HG03064 (cell line): Measurements from ENCODE around the gene RTN1.

ENCODE experiments used
- ATAC-seq: cut with Tn5 transposase; IDR thresholded peaks from one replicate; pipeline ENCODE4 v1.9.1; 2021; ENCODE audit warnings: low read depth; ENCODE audit not compliant: unreplicated experiment

Gene RTN1

DNA sequence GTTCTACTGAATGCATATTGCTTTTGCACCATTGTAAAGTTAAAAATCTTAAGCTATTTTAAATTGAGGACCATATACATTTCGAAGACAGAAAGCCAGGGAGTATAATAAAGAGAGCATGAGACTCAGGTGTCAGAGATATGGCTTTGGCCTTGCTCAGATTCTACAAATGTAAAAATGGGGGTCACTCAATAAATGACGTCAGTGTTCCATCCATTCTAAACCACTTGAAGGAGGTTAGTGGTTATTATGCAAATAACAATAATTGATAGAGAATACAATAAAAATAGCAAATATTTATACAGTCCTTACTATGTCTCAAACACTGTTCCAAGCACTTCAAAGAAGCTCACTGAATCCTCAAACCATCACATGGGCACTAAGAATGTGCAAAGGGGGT is 20.1 kb downstream of the RTN1 start:
- no peak for ATAC-seq

- ATAC-seq = no peak
Observed at GRCh38 chr14:59849411-59850130, 21.0 kb downstream of the RTN1 start.

DNA sequence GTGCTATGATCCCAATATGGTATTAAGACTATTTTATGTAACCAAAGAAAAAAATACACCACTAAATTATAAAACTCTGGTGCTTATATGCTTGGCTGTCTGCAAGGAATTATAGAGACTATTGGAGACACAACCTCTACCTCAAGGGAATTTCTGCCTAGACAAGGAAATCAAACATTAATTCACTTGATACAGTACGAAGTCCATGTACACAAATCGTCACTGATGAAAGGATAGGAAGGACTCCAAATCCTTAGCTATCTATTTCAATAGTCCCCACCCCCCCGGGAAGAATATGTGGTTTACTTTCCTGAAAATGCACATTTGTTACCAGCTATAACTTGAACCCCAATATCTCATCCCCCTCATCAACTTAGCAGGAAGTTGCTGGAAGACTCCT is 21.9 kb downstream of the RTN1 start:
- no peak for ATAC-seq

- ATAC-seq = no peak
Observed at GRCh38 chr14:59847711-59848110, 22.9 kb downstream of the RTN1 start.

DNA sequence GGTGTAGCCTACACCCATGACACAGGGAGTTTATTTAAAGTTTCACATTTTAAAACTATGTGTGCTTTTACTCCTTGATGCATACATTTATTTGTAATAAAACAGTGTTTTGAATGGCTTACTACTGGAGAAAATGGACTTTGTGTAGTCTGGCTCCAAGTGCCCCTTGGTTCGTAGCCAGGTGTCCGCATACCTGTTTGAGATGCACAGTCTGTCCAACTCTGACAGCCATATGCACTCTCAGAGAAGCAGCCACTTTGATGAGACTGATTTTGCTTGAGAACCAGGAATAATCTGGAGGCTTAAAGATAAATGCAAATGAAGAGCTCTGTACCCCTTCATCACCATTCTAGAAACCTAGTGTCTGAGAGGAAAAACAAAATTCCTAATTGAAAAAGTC is 24.0 kb downstream of the RTN1 start:
- ATAC-seq = no peak

GRCh38 chr14:59845245-59845644 is 25.3 kb downstream of the RTN1 start:
- ATAC-seq = no peak

GRCh38 chr14:59844186-59844812 is 26.3 kb downstream of the RTN1 start:
- no peak for ATAC-seq

GRCh38 chr14:59836116-59836515 is 34.5 kb downstream of the RTN1 start:
- no peak for ATAC-seq

GRCh38 chr14:59832653-59833294 is 37.8 kb downstream of the RTN1 start:
- ATAC-seq = no peak

DNA sequence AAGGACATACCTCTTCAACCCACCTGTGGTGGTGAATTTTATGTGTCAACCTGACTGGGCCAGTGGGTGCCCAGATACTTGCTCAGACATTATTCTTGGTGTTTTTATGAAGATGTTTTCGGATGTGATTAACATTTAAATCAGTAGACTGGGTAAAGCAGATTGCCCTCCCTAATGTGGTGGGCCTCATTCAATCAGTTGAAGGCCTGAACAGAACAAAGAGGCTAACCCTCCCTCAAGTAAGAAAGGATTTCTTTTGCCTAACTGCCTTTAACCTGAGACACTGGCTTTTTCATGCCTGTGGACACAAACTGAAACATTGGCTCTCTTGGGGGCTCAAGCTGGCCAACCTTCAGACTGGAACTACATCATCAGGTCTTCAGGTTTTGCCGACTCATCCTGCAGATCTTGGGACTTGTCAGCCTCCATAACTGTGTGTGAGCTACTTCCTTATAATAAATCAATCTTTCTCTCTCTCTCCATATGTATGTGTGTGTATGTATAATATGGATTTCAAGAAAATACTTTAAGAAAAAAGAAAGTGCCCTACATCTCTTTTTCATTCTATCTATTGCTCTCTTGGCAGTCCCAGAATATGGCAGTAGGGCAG is 39.4 kb downstream of the RTN1 start:
- no peak for ATAC-seq

DNA sequence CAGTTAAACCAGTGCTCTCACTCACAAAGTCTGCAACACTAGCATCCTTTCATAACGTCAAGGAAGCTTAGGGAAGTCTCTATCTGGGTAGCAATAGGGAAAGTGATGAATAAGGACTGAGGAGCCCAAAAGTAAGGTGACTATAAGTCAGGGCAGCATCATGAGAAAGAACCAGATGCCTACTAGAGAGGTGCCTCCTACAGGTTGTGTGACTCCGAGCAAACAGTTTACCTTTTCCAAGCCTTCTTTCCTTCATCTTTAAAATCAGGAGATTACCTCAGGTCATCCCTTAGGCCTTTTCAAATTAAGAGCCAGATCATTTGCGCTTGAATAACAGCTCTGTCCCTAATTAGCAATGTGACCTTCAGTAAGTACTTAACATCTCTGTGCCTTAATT is 40.2 kb downstream of the RTN1 start:
- no peak for ATAC-seq

GRCh38 chr14:59829469-59830337 is 40.9 kb downstream of the RTN1 start:
- ATAC-seq = no peak

DNA sequence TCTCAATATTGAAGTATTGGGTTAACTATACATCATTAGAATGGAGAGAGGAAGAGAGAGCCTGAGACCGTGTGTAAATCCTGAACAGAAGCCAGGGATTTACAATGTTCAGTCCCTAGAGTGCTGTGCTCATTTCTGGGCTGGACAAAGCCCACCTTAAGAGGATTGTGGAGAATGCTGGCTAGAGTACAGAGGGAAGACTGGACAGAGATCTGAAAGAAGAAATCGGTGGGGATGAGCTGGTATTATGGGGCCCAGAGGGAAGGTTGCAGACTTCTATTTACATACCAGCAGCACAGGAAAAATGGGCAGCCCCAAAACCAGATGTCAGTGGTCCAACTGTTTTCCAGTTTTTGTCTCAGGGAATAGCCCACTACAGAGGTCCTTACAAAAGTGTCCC is 42.3 kb downstream of the RTN1 start:
- no peak for ATAC-seq

GRCh38 chr14:59827401-59827800 is 43.2 kb downstream of the RTN1 start:
- ATAC-seq = no peak

DNA sequence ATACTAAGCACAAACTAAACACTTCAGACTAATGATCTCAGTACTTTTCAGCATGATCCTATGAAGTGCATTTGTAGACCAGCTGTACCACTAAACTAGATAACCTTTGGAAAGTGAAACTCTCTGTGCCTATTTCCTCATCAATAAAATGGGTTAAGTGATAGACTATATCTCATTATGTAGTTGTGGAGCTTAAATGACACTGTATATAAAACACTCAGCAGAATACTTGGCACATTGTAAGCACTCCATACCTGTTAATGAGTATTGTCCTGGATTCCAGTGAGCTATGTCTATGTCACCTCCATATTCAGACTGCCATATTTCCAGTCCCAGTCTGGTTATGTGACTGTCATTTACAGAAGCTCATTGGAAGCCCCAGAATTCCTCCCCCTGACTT is 44.4 kb downstream of the RTN1 start:
- ATAC-seq = no peak

DNA sequence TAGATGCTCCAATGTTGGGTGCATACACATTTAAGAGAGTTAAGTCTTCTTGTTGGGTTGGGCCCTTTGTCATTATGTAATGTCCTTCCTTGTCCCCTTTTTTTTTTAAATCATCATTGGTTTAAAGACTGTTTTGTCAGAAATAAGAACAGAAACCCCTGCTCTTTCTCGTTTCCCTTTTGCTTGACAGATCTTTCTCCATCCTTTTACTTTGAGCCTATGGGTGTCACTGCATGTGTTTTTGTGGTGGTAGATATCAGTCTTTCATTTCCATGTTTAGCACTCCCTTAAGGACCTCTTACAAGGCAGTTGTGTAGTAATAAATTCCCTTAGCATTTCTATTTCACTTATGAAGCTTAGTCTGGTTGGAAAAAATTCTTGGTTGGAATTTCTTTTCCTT is 47.4 kb downstream of the RTN1 start:
- ATAC-seq = no peak

DNA sequence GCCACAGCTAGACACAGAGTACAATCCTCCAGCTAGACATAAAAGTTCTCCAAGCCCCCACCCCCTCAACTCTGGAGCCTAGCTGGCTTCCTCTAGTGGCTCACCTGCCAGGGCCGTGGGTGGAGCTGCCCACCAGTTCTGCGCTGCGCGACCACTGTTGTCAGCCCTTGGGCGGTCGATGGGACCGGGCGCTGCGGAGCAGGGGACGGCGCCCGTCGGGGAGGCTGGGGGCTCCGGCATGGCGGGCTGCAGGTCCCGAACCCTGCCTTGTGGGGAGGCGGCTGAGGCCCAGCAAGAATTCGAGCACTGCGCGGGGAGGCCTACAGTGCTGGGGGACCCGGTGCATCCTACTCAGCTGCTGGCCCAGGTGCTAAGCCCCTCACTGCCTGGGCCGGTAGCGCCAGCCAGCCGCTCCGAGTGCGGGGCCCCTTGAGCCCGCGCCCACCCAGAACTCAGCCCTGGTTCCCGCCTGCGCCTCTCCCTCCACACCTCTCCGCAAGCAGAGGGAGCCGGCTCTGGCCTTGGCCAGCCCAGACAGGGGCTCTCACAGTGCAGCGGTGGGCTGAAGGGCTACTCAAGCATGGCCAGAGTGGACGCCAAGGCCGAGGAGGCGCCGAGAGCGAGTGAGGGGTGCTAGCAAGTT is 51.0 kb downstream of the RTN1 start:
- no peak for ATAC-seq

DNA sequence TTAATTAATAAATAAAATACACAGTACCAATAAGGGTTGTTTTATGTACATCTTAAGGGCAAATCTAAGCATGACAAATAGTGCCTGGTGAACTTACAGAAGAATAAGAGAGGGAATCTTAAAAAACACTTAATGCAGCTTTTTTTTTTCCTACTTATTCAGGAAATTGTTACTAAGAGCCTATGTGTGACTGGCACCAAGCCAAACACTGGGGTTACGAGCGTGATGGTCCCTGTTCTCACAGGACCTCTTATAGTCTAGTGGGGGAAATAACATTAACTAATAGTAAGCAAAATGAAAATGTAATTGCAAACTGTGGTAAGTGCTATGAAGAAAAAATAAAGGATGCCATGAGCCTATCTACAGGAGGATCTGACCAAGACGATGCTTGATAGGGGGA is 53.6 kb downstream of the RTN1 start:
- no peak for ATAC-seq

GRCh38 chr14:59814988-59815387 is 55.6 kb downstream of the RTN1 start:
- no peak for ATAC-seq

GRCh38 chr14:59811815-59812214 is 58.8 kb downstream of the RTN1 start:
- no peak for ATAC-seq
